Fibroblast of lung (primary cell): Measurements from ENCODE around the gene STON2. TPM values are rescaled to one million over a fixed set of nuclear protein-coding genes. Genes with fewer than 3 reads are reported as not detected.

ENCODE experiments used
- DNase-seq, 2 donors: peaks; one replicate each; pipeline versions ENCODE4 v3.0.0 to v3.0.0-alpha.2; 2010; ENCODE audit warnings: low read depth in 2 of 2
- H2AFZ ChIP-seq: 2 replicates; pipeline ENCODE4 v1.5.1; 2012; ENCODE audit warnings: low read length, control low read depth, inconsistent platforms
- H3K27ac ChIP-seq: 2 replicates; pipeline ENCODE4 v1.5.1; 2011; ENCODE audit warnings: low read length, control low read depth; ENCODE audit not compliant: insufficient read depth
- H3K27me3 ChIP-seq: 2 replicates; pipeline ENCODE4 v1.5.1; 2011; ENCODE audit warnings: mild to moderate bottlenecking, low read length; ENCODE audit not compliant: control insufficient read depth, insufficient read depth
- H3K36me3 ChIP-seq: 2 replicates; pipeline ENCODE4 v1.5.1; 2011; ENCODE audit warnings: low read length; ENCODE audit not compliant: control insufficient read depth, insufficient read depth
- H3K4me1 ChIP-seq: 2 replicates; pipeline ENCODE4 v1.5.1; 2011; ENCODE audit warnings: low read length; ENCODE audit not compliant: control insufficient read depth, insufficient read depth; ENCODE audit errors: extremely low read depth
- H3K4me2 ChIP-seq: 2 replicates; pipeline ENCODE4 v1.5.1; 2011; ENCODE audit warnings: low read length, control low read depth; ENCODE audit not compliant: insufficient read depth; ENCODE audit errors: extremely low read depth
- H3K4me3 ChIP-seq, 4 experiments: fragments of 200-600 bp in 1 of 4; sonication (generic) in 1 of 4; replicated peaks in 1 of 4; 2 replicates each; pipeline ENCODE4 v1.5.1; 2011 to 2016; ENCODE audit warnings: low read length in 4 of 4, low read depth in 3 of 4, mild to moderate bottlenecking in 3 of 4, control low read depth in 2 of 4, inconsistent platforms in 1 of 4, mixed read lengths in 1 of 4; ENCODE audit not compliant: insufficient read depth in 1 of 4; ENCODE audit errors: control extremely low read depth in 1 of 4
- H3K79me2 ChIP-seq: 2 replicates; pipeline ENCODE4 v1.5.1; 2012; ENCODE audit warnings: mild to moderate bottlenecking, low read length, inconsistent platforms; ENCODE audit not compliant: control insufficient read depth, insufficient read depth
- H3K9ac ChIP-seq: 2 replicates; pipeline ENCODE4 v1.5.1; 2011; ENCODE audit warnings: mild to moderate bottlenecking, low read length, control low read depth; ENCODE audit not compliant: insufficient read depth
- H3K9me3 ChIP-seq: 2 replicates; pipeline ENCODE4 v1.5.1; 2012; ENCODE audit warnings: low read depth, low read length; ENCODE audit not compliant: control insufficient read depth, insufficient read depth
- H4K20me1 ChIP-seq: 2 replicates; pipeline ENCODE4 v1.5.1; 2011; ENCODE audit warnings: low read length; ENCODE audit not compliant: control insufficient read depth, insufficient read depth; ENCODE audit errors: extremely low read depth
- CTCF ChIP-seq, 2 donors: IDR thresholded peaks in 1 of 2; conservative IDR thresholded peaks in 1 of 2; 1 replicate in 1 of 2; 2 replicates in 1 of 2; pipeline ENCODE4 v1.5.1; 2011 to 2012; ENCODE audit warnings: low read length in 2 of 2, control low read depth in 1 of 2, inconsistent platforms in 1 of 2, low read depth in 1 of 2, mild to moderate bottlenecking in 1 of 2
- EZH2 ChIP-seq: IDR thresholded peaks from 2 replicates; pipeline ENCODE4 v1.5.1; 2012; ENCODE audit warnings: low read length, control low read depth, mild to moderate bottlenecking; ENCODE audit errors: missing control alignments
- polyA plus RNA-seq, 2 donors: library from polyadenylated mRNA; depleted of rRNA in 1 of 2; stranded (reverse) in 1 of 2; unstranded in 1 of 2; fragments of >200 nt; gene quantifications; 2 replicates each; pipeline ENCODE4 v1.2.1, GENCODE V29; 2011 to 2012; ENCODE audit warnings: missing spikeins in 1 of 2
- total RNA-seq: library from RNA; depleted of rRNA; stranded (reverse); fragments of >200 nt; gene quantifications from 2 replicates; pipeline ENCODE4 v1.2.1, GENCODE V29; 2014

Gene STON2
- total and polyA plus RNA-seq, 2 donors (not counting 1 experiment from before 2014, with no cell fraction given), result 1.5 to 52.5 TPM

DNA sequence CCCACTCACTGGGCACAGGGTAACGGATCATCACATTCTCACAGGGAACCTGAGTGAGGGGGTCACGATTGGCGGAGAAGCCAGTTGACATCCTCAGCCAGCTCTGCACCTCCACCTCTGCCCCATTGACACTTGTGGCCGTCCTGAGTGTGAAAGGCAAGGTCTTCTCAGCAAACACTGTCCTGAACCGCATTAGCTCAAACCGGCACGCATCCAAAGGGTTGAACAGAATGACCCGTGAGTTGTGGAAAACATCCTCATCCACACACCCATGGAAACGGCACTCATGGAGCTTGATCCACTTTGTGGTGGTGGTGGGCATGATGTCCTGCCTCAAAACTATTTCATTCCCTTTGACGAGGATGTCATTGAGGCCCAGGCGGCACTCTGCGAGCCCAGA lies 123.0 kb downstream of the STON2 start:
- Histone ChIP-seq H3K4me3 (no peak overlapping the region), H3K4me1 (no peaks in the 10 kb centered on the region), H3K27me3 (no peaks in the 10 kb centered on the region), H3K79me2 (no peaks in the 10 kb centered on the region), H2AFZ (no peak overlapping the region), H3K9me3 (no peaks in the 10 kb centered on the region), H3K4me2 (no peak overlapping the region), H3K36me3 (no peaks in the 10 kb centered on the region), H3K9ac (no peak overlapping the region), H4K20me1 (no peaks in the 10 kb centered on the region), H3K27ac (no peak overlapping the region)
- DNase-seq, result no peak
- TF ChIP-seq CTCF (conservative IDR thresholded peaks at IDR 0.05 in 1 of 2, IDR thresholded peaks at IDR 0.05 in 1 of 2; ENCODE audit: low read depth in 1 of 2, low read length in 2 of 2), result no peak
- no peak for TF ChIP-seq EZH2

DNA sequence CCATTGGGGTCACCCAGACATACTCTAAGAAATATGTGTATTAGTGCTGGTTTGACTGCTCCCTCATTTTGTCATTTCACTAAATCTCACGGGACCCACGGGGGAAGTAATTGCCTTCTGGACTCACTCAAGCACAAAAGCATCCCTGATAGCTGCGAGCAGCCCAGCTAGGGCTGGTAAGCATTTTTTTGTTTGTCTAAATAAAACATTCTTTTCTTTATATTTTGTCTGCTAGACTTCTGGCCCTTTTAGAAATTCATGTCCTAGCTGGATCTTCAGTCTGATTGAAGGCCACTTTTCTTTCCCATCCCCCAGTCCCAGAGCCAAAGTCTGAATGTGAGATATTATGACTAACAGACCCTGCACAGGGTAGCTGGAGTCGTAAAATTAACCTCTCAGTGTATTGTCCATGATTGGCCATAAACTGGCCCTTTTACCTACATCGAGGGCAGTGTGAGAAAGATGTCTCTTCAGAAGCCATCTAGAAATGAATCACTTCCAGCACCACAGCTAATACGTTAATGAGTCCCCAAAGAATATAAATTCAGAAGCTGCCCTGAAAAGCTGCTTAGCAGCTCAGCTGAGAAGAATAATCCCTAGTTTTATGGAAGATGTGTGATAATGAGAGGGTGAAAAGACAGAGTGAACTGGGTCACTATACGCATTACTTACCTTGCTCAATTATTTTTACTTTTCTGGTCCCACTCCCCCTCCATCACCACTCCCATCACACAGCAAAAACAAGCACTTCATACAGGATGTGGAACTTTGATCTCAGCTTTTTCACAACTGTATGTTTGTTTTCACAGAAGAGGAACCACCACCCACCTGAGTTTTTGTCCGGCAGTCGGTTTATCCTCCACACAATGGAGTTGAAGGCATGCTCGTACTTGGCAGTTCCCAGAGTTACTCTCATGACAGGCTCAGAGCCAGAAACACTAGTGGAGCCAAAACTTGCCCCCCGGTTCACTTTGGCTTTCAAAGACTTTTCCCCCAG lies 123.8 kb downstream of the STON2 start:
- no peaks in the 10 kb centered on the region for H3K79me2 ChIP-seq
- H2AFZ ChIP-seq, result no peak overlapping the region
- H3K9ac ChIP-seq, result no peak overlapping the region
- H3K4me1 ChIP-seq, result no peaks in the 10 kb centered on the region
- H3K4me2 ChIP-seq, result no peak overlapping the region
- TF ChIP-seq CTCF (conservative IDR thresholded peaks at IDR 0.05 in 1 of 2, IDR thresholded peaks at IDR 0.05 in 1 of 2; ENCODE audit: low read depth in 1 of 2, low read length in 2 of 2) (no peak), EZH2 (no peak)
- no peak for DNase-seq
- no peaks in the 10 kb centered on the region for H4K20me1 ChIP-seq
- H3K27ac ChIP-seq, result no peak overlapping the region
- no peaks in the 10 kb centered on the region for H3K27me3 ChIP-seq
- no peaks in the 10 kb centered on the region for H3K36me3 ChIP-seq
- H3K9me3 ChIP-seq, result no peaks in the 10 kb centered on the region
- H3K4me3 ChIP-seq, result no peak overlapping the region

DNA sequence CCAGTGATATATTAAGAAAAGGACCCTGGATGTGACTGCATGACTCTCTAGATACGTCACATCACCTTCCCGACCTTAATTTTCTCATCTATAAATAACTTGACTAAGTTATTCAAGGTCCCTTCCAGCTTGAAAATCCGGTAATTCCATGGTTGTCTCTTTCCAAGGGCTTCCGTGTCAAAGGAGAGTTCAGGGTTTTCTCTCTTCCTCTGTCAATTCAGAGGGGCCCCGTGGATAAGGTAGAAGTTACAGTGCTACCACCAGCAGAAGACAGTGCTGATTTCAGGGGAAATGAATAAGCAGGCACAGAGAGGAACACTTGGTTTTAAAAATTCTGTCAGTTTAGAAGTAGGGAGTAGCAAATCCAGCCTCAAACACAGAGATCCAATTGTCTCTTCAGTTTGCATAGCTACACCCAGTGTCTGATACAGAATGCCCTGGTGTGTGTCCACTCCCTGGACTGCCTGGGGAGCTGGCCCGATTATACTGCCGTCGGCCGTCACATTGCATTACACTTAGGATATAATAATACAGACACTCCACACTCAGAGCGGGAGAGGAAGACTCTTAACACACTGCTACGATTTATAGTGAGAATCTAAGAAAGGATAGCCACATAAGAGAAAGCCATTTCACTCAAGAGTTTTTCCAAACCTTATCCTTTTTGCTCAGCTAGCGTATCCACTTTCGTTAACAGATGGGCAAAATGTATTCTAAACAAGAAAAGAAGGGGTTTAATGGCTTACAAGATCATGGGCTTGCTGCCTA lies 124.6 kb downstream of the STON2 start:
- no peak overlapping the region for H2AFZ ChIP-seq

More for the DNA sequence above, 124.6 kb downstream of the STON2 start:
- TF ChIP-seq EZH2, result no peak
- TF ChIP-seq CTCF (conservative IDR thresholded peaks at IDR 0.05 in 1 of 2, IDR thresholded peaks at IDR 0.05 in 1 of 2; ENCODE audit: low read depth in 1 of 2, low read length in 2 of 2), result no peak
- H3K27ac ChIP-seq, result no peak overlapping the region
- H3K36me3 ChIP-seq, result no peaks in the 10 kb centered on the region
- no peaks in the 10 kb centered on the region for H4K20me1 ChIP-seq
- no peak overlapping the region for H3K4me3 ChIP-seq
- H3K27me3 ChIP-seq, result no peaks in the 10 kb centered on the region
- no peak overlapping the region for H3K4me2 ChIP-seq
- no peak for DNase-seq
- H3K9ac ChIP-seq, result no peak overlapping the region
- no peaks in the 10 kb centered on the region for H3K4me1 ChIP-seq
- no peaks in the 10 kb centered on the region for H3K79me2 ChIP-seq
- no peaks in the 10 kb centered on the region for H3K9me3 ChIP-seq
